SU-DHL-6 (cell line): ENCODE results near the gene RLF.

Source experiments
- CTCF ChIP-seq: fragments of 200-600 bp; sonication (generic); IDR thresholded peaks from one replicate; pipeline ENCODE4 v1.5.1; 2017; ENCODE audit warnings: antibody characterized with exemption, mild to moderate bottlenecking, low read length, moderate library complexity; ENCODE audit not compliant: insufficient read depth, poor library complexity, severe bottlenecking
- EZH2phosphoT487 ChIP-seq: fragments of 200-600 bp; sonication (generic), shearing (Covaris generic); conservative IDR thresholded peaks from 2 replicates; pipeline ENCODE4 v1.6.1; 2018; ENCODE audit warnings: mild to moderate bottlenecking, antibody characterized with exemption, low read length, moderate library complexity, mixed read lengths

- no peak for TF ChIP-seq CTCF
- no peak for TF ChIP-seq EZH2phosphoT487
Measured at GRCh38 chr1:40244138-40244744, 83.1 kb downstream of the RLF start.
